Naive B cell (primary cell): ENCODE measurements around the gene MCEMP1. TPM values are rescaled to one million over a fixed set of nuclear protein-coding genes. Genes with fewer than 3 reads are reported as not detected.
A peak's percentile ranks its signal among the peaks of the same experiment; 100 is the strongest.

Experiments
- ATAC-seq, 2 donors: fragments of 150-1000 bp; cut with Tn5 transposase; 2 replicates each; pipeline ENCODE4 v1.10.0; 2021; ENCODE audit warnings: low read depth in 2 of 2, mild to moderate bottlenecking in 2 of 2, moderate library complexity in 2 of 2
- DNase-seq: peaks from one replicate; pipeline ENCODE4 v3.0.0; 2022
- H3K27ac Mint-ChIP-seq, 6 donors: one replicate each; pipeline ENCODE4 v1.8.0; 2020 to 2022; ENCODE audit warnings: mild to moderate bottlenecking in 6 of 6, mixed read lengths in 6 of 6, moderate library complexity in 5 of 6, inconsistent platforms in 2 of 6
- H3K27me3 Mint-ChIP-seq, 3 donors: one replicate each; pipeline ENCODE4 v1.8.0; 2021 to 2022; ENCODE audit warnings: mixed read lengths in 3 of 3, mild to moderate bottlenecking in 1 of 3
- H3K36me3 Mint-ChIP-seq, 2 donors: one replicate each; pipeline ENCODE4 v1.8.0; 2020 to 2022; ENCODE audit warnings: mixed read lengths in 2 of 2, inconsistent platforms in 1 of 2, mild to moderate bottlenecking in 1 of 2
- H3K4me1 Mint-ChIP-seq, 3 donors: one replicate each; pipeline ENCODE4 v1.8.0; 2020 to 2022; ENCODE audit warnings: mixed read lengths in 3 of 3, inconsistent platforms in 1 of 3, mild to moderate bottlenecking in 1 of 3, moderate library complexity in 1 of 3
- H3K4me3 Mint-ChIP-seq, 8 donors: one replicate each; pipeline ENCODE4 v1.8.0; 2020 to 2022; ENCODE audit warnings: mild to moderate bottlenecking in 8 of 8, mixed read lengths in 8 of 8, moderate library complexity in 8 of 8, inconsistent platforms in 2 of 8
- H3K9me3 Mint-ChIP-seq, 7 donors: one replicate each; pipeline ENCODE4 v1.8.0; 2020 to 2022; ENCODE audit warnings: mixed read lengths in 7 of 7, mild to moderate bottlenecking in 5 of 7, inconsistent platforms in 2 of 7, moderate library complexity in 1 of 7
- polyA plus RNA-seq, 6 donors: library from polyadenylated mRNA; unstranded; fragments of 300-500 nt; fragmentation: Illumina TruSeq; gene quantifications; one replicate each; pipeline ENCODE4 v1.2.3, GENCODE V29; 2021; ENCODE audit warnings: low read depth in 6 of 6

MCEMP1 gene
- polyA plus RNA-seq, 6 donors from 2014 or later = 0.39 to 0.58 TPM; not detected in 4

DNA sequence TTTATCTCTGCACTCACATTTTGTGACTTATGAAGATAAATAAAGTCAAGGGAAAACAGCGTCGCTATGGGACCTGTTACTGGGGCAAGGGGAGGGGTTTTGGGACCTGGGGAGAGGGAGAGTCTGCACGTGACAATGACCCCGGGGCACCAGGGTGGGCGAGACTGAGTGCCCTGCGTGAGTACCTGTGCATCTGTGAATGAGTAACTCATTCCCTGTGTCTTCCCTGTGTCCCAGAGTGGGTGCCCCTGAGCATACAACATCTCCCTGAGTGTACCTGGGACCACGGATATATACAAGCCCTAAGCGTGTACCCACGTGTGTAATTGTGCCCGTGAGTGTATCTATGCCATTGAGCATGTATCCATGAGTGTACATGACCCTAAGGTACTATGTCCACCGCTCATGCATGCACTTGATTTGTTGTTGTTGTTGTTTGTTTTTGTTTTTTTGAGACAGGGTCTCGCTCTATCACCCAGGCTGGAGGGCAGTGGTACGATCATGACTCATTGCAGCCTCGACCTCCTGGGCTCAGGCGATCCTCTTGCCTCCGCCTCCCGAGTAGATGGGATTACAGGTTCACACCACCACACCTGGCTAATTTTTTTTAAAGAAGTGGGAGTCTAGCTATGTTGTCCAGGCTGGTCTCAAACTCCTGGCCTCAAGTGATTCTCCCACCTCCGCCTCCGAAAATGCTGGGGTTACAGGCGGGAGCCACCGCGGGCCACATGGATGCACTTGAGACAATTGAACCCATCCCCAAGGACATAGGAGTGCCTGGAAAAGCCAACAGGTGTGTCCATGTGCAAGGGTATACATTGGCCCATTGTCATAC lies 3.1 kb downstream of the MCEMP1 start:
- Mint-ChIP-seq H3K27ac (peak overlapping the region; percentile 78 to 99 (median 95)), H3K4me1 (peaks cover 41 to 63% (median 61%) of the 10 kb centered on the region in 3 donors), H3K27me3 (peaks cover 9 to 15% (median 10%) of the 10 kb centered on the region in 3 donors), H3K4me3 (peak overlapping the region; percentile 72 to 96 (median 80)), H3K36me3 (no peaks in the 10 kb centered on the region), H3K9me3 (peaks cover 0 to 2% (median 0%) of the 10 kb centered on the region in 7 donors)
- DNase-seq = no peak
- no peak for ATAC-seq

DNA sequence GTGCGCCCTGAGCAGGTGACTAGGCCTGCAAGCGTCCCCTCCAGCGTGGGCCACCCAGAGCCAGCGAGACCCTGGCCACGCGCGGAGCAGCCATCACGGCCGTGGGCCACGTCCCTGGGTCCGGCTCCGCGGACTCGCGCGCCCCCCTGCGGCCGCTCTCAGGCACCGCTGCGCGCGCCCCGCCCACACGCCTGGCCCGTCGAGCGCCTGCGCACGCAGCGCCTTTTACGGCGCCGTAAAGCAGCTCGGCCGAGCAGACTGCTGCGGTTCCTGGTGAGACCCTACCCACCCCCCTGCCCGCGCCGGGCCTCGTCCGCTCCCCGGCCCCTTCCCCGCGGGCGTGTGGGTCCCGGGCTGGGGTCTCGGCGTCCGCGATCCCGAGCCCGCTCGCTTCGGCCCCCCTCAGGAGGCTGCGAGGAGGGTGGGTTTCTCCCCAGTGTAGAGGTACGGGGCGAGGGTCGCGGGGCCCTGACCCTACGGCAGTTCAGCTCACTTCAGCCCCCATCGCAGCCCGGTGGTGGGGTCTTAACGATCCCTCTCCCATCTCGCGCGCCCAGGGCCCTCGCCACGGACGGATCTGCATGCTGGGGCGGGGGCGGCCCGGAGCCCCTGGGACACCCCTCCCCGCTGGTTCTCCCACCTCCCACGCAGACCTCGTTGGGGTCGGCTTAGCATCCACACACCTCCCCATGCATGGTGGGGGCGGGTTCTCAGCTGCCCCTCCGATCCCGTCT lies 3.9 kb downstream of the MCEMP1 start, which contains the start of gene TRAPPC5:
Gene TRAPPC5 (plus strand): TSS at position 228 of the 734 bp plus-strand sequence. CDS start 1,421 bp downstream, outside the sequence.
- H3K9me3 Mint-ChIP-seq = peaks cover 0 to 2% (median 0%) of the 10 kb centered on the region in 7 donors
- ATAC-seq (peak; percentile 27 to 42), DNase-seq (peak; percentile 86)
- H3K27ac Mint-ChIP-seq = peak within 1 kb of the TSS; percentile 93 to 99 (median 97)
- peaks cover 8 to 15% (median 10%) of the 10 kb centered on the region in 3 donors for H3K27me3 Mint-ChIP-seq
- H3K4me3 Mint-ChIP-seq = peak within 1 kb of the TSS; percentile 82 to 98 (median 95)
- H3K4me1 Mint-ChIP-seq = peaks cover 47 to 68% (median 66%) of the 10 kb centered on the region in 3 donors
- H3K36me3 Mint-ChIP-seq = no peaks in the 10 kb centered on the region

DNA sequence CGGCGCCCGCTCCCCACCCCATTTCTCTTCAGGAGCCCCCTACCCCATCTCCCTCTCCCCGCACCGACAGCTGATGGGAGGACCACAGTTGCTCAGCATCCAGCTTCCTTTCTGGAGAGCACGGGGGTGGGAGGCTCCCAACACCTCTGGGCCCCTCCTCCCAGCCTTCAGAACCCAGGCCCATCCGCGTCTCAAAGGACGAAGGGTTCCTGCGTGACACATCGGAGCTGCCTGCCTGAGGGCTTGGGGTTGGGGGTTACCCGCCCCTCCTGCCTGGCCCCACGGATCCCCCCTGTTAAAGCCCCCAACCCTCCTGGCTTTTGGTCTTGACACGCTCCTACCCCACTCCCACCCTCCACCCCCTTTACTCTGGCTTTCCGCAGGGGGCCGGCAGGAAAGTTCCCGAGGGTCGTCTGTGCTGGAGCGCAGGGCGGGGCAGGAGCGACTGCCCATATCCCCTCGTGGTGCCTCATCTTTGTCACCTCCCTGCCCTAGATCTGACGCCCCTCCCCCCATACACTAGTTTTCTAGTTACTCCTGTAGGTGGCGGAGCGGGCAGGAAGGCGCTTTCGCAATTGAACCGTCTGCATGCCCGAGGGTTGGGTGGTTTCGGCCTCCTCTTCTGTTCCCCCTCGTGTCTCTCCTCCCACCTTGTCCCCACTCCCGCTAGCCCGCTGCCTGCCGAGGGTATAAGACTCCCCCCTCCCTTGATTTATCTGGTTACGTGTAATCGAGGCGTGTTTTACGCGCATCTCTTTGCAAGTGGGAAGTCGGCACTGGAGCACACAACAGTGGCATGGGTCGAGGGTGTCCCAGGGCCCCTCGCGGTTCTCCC lies 4.7 kb downstream of the MCEMP1 start:
- peaks cover 0 to 2% (median 0%) of the 10 kb centered on the region in 7 donors for H3K9me3 Mint-ChIP-seq
- peak overlapping the region; percentile 84 to 98 (median 96) for H3K27ac Mint-ChIP-seq
- DNase-seq (peak; percentile 86), ATAC-seq (peak; percentile 58 to 62)
- H3K36me3 Mint-ChIP-seq = no peaks in the 10 kb centered on the region
- H3K27me3 Mint-ChIP-seq = peaks cover 5 to 12% (median 9%) of the 10 kb centered on the region in 3 donors
- H3K4me1 Mint-ChIP-seq = peaks cover 46 to 68% (median 66%) of the 10 kb centered on the region in 3 donors
- peak overlapping the region; percentile 82 to 98 (median 95) for H3K4me3 Mint-ChIP-seq

DNA sequence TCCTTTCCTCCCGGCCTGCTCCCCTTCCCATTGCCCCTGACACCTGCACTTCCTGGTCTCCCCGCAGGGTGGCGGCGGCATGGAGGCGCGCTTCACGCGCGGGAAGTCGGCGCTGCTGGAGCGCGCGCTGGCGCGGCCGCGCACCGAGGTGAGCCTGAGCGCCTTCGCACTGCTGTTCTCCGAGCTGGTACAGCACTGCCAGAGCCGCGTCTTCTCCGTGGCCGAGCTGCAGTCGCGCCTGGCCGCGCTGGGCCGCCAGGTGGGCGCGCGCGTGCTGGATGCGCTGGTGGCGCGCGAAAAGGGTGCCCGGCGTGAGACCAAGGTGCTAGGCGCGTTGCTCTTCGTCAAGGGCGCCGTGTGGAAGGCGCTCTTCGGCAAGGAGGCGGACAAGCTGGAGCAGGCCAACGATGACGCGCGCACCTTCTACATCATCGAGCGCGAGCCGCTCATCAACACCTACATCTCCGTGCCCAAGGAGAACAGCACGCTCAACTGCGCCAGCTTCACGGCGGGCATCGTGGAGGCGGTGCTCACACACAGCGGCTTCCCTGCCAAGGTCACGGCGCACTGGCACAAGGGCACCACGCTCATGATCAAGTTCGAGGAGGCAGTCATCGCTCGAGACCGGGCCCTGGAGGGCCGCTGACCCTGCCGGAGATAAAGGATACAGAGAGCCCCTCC lies 5.4 kb downstream of the MCEMP1 start:
- ATAC-seq (no peak), DNase-seq (no peak)
- Mint-ChIP-seq H3K27me3 (peaks cover 2 to 5% (median 5%) of the 10 kb centered on the region in 3 donors), H3K4me1 (peaks cover 44 to 65% (median 60%) of the 10 kb centered on the region in 3 donors), H3K9me3 (peaks cover 0 to 2% (median 0%) of the 10 kb centered on the region in 7 donors), H3K27ac (peak overlapping the region in 5 of 6 donors; percentile 33 to 98 (median 93)), H3K4me3 (peak overlapping the region; percentile 79 to 98 (median 94)), H3K36me3 (no peaks in the 10 kb centered on the region)

DNA sequence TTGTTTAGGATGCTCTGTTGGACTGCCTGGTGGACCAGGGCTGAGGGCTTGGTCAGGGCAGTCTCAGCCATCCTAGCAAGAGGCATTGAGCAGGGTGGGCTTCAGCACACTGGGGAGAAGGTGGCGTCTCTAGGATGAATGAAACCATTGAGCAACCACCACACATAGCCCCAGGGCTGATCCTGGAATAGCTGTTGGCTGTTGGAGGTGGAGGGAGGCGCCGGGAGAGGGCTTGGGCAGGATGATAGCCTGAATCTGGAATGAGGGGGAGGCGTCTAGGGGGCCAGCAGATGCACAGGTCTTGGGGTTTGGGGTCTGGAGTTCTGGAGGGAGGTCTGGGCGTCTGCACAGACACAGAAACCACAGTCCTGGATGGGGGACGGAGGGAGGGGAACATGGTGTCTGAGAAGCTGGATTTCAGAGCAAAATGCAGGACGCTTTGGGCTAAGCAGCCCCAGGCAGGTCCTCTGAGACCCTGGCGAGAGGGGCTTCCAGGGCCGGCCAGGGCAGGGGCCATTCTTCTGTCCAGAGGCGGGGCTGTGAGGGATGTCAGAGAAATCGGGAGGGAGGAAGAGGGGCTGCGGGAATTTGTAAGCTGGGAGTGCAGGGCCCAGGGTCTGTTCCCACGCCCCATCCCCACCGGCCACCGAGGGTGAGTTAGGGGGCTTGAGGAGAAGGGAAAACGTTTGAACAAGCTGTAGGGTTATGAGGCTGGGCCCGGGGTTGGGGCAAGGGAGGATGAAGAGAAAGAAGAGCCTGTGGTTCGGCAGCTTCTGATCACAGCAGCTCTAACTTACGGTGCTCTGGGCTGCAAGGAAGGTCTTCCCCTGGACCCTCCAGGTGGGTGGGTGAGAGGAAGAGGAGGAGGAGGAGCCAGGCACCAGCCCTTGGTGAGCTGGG lies 8.9 kb downstream of the MCEMP1 start:
- ATAC-seq = no peak
- Mint-ChIP-seq H3K27ac (peak overlapping the region; percentile 76 to 94 (median 91)), H3K4me1 (peaks cover 31 to 58% (median 46%) of the 10 kb centered on the region in 3 donors), H3K27me3 (no peaks in the 10 kb centered on the region), H3K36me3 (peaks cover 0 to 4% of the 10 kb centered on the region in 2 donors), H3K4me3 (peak overlapping the region in 1 of 8 donors; percentile 45), H3K9me3 (no peaks in the 10 kb centered on the region)
- no peak for DNase-seq

DNA sequence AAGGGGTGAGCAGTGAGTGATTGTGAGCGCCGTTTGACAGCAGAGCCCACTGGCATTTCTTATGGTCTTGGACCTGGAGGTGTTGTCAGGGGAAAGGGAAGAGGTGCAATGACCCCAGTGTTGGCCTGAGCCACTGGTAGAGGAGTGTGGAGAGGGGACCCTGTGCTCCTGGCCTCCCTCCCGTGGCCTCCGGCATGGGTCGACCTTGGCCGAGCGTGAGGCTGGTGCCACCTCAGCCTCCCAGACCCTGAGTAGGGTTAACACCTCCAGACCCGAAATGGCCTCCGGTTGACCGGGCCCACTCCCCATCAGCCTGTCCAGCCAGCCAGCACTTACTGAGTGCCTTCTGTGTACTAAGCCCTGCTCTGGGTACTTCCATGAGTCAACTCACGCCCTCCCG lies 10.3 kb downstream of the MCEMP1 start:
- Mint-ChIP-seq H3K27ac (peak overlapping the region; percentile 37 to 89 (median 66)), H3K9me3 (no peaks in the 10 kb centered on the region), H3K4me1 (peaks cover 25 to 51% (median 35%) of the 10 kb centered on the region in 3 donors), H3K4me3 (no peak overlapping the region), H3K27me3 (no peaks in the 10 kb centered on the region), H3K36me3 (peaks cover 0 to 4% of the 10 kb centered on the region in 2 donors)
- ATAC-seq (peak in 1 of 2 donors; percentile 19), DNase-seq (no peak)

DNA sequence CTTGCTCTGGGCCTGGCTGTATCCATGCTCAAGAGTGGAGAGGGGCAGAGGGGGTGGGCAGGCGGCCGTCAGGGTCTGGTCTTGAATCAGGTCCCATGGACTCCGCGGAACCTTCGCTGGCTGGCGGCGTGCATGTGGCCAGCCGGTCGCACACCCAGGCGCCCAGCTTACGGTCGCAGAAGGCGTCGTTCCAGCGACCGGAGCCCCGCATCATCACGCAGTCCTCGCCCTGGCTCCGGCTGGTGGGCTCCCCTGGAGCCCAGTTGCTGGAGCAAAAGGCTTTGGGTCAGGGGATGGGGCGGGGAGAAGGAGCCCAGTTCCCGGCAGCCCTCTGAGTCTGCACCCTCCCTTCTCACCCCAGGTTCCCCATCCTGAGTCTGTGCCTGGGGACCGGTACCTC lies 12.3 kb downstream of the MCEMP1 start:
- H3K4me1 Mint-ChIP-seq = peaks cover 24 to 39% (median 31%) of the 10 kb centered on the region in 3 donors
- DNase-seq = no peak
- peaks cover 0 to 4% of the 10 kb centered on the region in 2 donors for H3K36me3 Mint-ChIP-seq
- peak overlapping the region in 3 of 6 donors; percentile 76 to 97 (median 89) for H3K27ac Mint-ChIP-seq
- no peaks in the 10 kb centered on the region for H3K9me3 Mint-ChIP-seq
- H3K4me3 Mint-ChIP-seq = peak overlapping the region in 1 of 8 donors; percentile 17
- peak in 1 of 2 donors; percentile 22 for ATAC-seq
- no peaks in the 10 kb centered on the region for H3K27me3 Mint-ChIP-seq

DNA sequence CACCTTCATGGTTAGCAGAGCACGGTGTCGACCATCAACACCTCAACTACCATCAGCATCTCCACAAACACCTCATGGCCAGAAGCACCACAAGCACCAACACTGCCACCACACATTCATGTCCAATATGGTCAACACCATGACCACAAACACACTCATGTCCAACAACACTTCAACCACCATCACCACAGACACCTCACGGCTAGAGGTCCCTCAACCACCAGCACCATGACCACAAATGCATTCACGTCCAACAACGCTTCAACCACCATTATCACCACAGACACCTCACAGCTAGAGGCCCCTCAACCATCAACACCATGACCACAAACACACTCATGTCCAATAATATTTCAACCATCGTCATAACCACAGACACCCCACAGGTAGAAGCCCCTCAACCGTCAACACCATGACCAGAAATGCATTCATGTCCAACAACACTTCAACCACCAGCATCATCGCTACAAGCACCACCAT lies 13.9 kb downstream of the MCEMP1 start:
- DNase-seq (no peak), ATAC-seq (no peak)
- no peak overlapping the region for H3K4me3 Mint-ChIP-seq
- no peaks in the 10 kb centered on the region for H3K9me3 Mint-ChIP-seq
- H3K27ac Mint-ChIP-seq = no peak overlapping the region
- peaks cover 25 to 34% (median 32%) of the 10 kb centered on the region in 3 donors for H3K4me1 Mint-ChIP-seq
- no peaks in the 10 kb centered on the region for H3K27me3 Mint-ChIP-seq
- H3K36me3 Mint-ChIP-seq = peaks cover 0 to 4% of the 10 kb centered on the region in 2 donors

DNA sequence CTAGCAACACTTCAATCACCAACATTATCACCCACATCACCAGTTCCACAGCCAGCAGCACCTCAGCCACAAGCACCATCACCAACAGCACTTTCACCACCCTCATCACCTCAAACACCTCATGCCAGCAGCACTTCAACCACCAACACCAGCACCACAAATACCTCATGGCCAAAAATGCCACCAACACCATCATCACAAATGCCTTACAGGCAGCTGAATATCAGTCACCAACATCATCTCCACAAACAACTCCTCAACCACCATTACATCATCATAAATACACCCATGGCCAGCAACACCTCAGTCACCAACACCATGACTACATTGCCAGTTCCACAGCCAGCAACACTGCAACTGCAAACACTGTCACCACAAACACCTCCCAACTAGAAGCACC lies 14.6 kb downstream of the MCEMP1 start:
- ATAC-seq = no peak
- Mint-ChIP-seq H3K27me3 (no peaks in the 10 kb centered on the region), H3K4me3 (no peak overlapping the region), H3K36me3 (peaks cover 3 to 5% of the 10 kb centered on the region in 2 donors), H3K27ac (no peak overlapping the region), H3K4me1 (peaks cover 23 to 30% (median 25%) of the 10 kb centered on the region in 3 donors), H3K9me3 (no peaks in the 10 kb centered on the region)
- no peak for DNase-seq

DNA sequence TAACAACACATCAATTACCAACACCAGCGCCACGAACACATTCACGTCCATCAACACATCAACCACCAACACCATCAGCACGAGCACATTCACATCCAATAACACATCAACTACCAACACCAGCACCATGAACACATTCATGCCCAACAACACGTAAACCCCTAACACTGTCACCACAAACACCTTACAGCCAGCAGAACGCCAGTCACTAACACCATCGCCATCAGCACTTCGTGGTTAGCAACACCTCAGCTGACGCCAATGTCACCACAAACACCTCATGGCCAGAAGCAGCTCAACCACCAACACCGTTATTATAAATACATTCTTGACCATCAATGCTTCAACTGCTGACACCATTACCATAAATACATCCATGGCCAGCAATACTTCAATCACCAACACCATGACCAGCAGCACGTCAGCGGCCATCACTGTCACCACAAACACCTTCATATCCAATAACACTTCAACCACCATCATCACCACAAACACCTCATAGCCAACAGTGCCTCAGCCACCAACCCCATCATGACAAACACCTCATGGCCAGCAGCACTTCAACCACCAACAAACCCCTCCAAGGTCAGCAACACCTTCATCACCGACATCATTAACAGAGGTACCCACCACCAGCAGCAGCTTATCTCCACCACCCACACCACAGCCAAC lies 15.7 kb downstream of the MCEMP1 start:
- no peaks in the 10 kb centered on the region for H3K9me3 Mint-ChIP-seq
- H3K36me3 Mint-ChIP-seq = peaks cover 7 to 8% of the 10 kb centered on the region in 2 donors
- peak in 1 of 2 donors; percentile 4 for ATAC-seq
- no peaks in the 10 kb centered on the region for H3K27me3 Mint-ChIP-seq
- DNase-seq = no peak
- H3K4me1 Mint-ChIP-seq = peaks cover 22 to 35% (median 27%) of the 10 kb centered on the region in 3 donors
- H3K27ac Mint-ChIP-seq = no peak overlapping the region
- no peak overlapping the region for H3K4me3 Mint-ChIP-seq

DNA sequence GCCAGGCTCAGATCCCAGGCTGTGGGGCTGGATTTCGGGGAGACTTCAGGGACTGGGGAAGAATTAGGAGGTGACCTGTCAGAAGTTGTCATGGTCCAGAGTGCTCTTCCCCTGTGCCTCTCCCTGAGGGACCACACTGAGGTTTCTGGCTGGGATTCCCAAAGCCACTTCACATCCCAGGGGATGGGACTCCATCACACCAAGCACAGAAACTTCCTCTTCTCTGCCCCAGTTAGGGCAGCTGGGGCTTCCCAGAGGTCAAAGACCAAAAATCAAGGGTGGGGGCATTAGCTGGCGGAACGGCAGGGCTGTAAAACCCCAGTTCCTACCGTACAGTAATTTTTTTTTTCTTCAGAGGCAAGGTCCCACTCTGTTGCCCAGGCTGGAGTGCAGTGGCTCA lies 17.6 kb downstream of the MCEMP1 start:
- ATAC-seq = peak; percentile 80 to 83
- Mint-ChIP-seq H3K27me3 (no peaks in the 10 kb centered on the region), H3K27ac (peak overlapping the region; percentile 82 to 95 (median 94)), H3K36me3 (peaks cover 8 to 15% of the 10 kb centered on the region in 2 donors), H3K9me3 (no peaks in the 10 kb centered on the region), H3K4me3 (peak overlapping the region in 5 of 8 donors; percentile 61 to 88 (median 72)), H3K4me1 (peaks cover 6 to 54% (median 47%) of the 10 kb centered on the region in 3 donors)
- no peak for DNase-seq
